ENCODE measurements around the gene TUG1.

The TUG1 gene

GRCh38 chr22:30925667-30926066, 43.4 kb upstream of the TUG1 start:
- no peak for DNase-seq (ENCODE audit: low read depth)
- no peak overlapping the region for H3K4me3 ChIP-seq (replicated peaks; ENCODE audit: low read depth, low read length)
- TF ChIP-seq, protein P1, sequence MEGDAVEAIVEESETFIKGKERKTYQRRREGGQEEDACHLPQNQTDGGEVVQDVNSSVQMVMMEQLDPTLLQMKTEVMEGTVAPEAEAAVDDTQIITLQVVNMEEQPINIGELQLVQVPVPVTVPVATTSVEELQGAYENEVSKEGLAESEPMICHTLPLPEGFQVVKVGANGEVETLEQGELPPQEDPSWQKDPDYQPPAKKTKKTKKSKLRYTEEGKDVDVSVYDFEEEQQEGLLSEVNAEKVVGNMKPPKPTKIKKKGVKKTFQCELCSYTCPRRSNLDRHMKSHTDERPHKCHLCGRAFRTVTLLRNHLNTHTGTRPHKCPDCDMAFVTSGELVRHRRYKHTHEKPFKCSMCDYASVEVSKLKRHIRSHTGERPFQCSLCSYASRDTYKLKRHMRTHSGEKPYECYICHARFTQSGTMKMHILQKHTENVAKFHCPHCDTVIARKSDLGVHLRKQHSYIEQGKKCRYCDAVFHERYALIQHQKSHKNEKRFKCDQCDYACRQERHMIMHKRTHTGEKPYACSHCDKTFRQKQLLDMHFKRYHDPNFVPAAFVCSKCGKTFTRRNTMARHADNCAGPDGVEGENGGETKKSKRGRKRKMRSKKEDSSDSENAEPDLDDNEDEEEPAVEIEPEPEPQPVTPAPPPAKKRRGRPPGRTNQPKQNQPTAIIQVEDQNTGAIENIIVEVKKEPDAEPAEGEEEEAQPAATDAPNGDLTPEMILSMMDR (IDR thresholded peaks at IDR 0.05; ENCODE audit: low read length, missing control alignments) = no peak

DNA sequence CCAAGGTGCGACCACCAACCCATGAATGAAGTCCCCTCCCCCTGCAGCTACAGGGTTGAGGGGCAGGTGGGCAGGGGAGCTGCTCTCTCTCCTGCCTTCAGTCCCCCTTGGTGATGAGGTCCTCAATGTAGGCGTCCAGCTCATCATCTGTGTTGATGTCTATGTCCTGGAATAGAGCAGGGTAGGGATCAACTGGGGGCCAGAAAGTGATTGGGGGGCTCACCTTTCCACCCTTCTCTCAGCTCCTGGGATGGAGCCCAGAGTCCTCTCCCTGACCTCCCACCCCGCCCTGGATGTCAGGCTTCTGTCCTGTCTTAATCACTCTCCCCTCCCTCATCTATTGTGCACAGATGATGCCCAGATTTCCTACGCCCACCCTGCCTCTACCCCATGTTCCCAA, 42.4 kb upstream of the TUG1 start:
- TF ChIP-seq, protein P1 (IDR thresholded peaks at IDR 0.05; ENCODE audit: low read length, missing control alignments) = no peak
- no peak for DNase-seq (ENCODE audit: low read depth)
- H3K4me3 ChIP-seq (replicated peaks; ENCODE audit: low read depth, low read length) = no peak overlapping the region

GRCh38 chr22:30927806-30928205, 41.3 kb upstream of the TUG1 start:
- DNase-seq (ENCODE audit: low read depth) = no peak
- no peak overlapping the region for H3K4me3 ChIP-seq (replicated peaks; ENCODE audit: low read depth, low read length)
- TF ChIP-seq, protein P1 (IDR thresholded peaks at IDR 0.05; ENCODE audit: low read length, missing control alignments) = no peak

DNA sequence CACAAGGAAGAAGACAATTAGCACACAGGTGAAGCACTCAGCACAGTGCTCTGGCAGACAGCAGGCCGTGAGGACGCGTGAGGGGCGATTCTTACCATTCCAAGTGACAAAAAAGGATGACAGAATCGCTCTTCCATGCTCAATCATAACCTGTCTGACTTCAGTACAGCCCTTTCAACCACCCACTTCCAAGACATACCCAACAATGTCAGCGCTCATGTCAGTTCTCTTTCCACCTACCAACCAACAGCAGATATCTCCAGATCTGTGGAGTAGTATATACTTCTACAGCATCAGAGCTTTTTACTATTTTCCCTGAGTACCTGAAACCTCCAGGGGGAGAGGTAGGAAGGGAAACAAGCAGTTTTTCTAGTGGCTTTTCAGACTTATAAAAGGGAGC, 40.7 kb upstream of the TUG1 start:
- DNase-seq (ENCODE audit: low read depth) = no peak
- TF ChIP-seq, protein P1 (IDR thresholded peaks at IDR 0.05; ENCODE audit: low read length, missing control alignments) = no peak

GRCh38 chr22:30930228-30930627, 38.8 kb upstream of the TUG1 start:
- no peak for DNase-seq (ENCODE audit: low read depth)
- TF ChIP-seq, protein P1 (IDR thresholded peaks at IDR 0.05; ENCODE audit: low read length, missing control alignments) = no peak
- H3K4me3 ChIP-seq (replicated peaks; ENCODE audit: low read depth, low read length) = no peak overlapping the region

More for the DNA sequence above, 40.7 kb upstream of the TUG1 start:
- no peak overlapping the region for H3K4me3 ChIP-seq (replicated peaks; ENCODE audit: low read depth, low read length)

DNA sequence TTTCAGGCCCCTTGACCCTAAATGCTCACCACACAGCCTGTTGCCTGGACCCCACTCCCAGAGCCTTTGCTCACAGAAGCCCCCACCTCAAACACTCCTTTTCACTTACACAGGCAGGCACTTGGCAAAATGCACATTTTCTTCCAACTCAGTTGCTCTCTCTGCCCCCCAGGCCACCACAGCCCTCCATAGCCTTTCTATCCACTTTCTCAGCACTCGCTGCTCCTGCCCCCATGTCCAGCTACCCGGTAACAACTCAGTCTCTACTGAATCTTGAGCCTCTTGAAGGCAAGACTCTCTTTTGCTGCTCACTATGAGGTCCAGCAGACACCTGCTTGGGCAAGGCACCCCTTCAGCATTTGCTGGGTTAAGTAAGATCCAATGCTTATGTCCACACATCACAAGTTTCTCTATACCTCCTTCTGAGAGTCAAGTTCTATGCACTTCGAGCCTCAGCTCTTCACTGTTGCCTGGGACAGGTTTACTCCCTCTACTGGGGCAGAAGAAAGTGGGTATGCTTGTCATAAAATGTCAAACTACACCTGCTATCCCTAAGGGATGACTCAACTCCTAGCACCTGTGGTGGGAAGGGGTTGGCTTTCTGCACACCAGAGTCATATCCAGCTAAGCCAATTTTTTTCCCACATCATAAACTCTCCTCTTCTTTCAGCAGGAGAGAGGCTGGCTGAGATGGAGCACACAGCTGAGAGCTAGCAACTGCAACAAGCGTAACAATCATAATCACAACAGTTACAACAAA, 37.3 kb upstream of the TUG1 start:
- TF ChIP-seq, protein P1 (IDR thresholded peaks at IDR 0.05; ENCODE audit: low read length, missing control alignments) = no peak

DNA sequence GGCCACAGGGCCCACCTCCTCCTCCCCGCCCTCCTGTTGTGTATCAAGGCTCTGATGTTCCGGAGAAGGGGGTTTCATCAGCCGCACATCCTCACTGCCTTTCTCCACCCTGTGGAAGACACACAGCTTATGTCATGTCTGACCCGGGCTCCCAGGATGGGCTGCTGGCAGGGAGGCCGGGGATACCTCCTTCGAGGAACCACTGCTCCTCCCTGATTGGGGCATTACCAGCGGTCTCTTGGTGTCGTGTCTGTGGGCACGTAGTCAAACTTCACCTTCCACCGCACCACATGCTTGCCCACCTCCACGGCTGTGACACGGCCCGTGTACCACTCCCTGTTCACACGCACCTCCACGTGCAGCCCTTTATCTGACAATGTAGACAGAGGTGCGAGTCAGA, 36.4 kb upstream of the TUG1 start:
- DNase-seq (ENCODE audit: low read depth) = no peak
- no peak overlapping the region for H3K4me3 ChIP-seq (replicated peaks; ENCODE audit: low read depth, low read length)
- TF ChIP-seq, protein P1 (IDR thresholded peaks at IDR 0.05; ENCODE audit: low read length, missing control alignments) = no peak

More for the DNA sequence above, 37.3 kb upstream of the TUG1 start:
- H3K4me3 ChIP-seq (replicated peaks; ENCODE audit: low read depth, low read length) = no peak overlapping the region
- DNase-seq (ENCODE audit: low read depth) = no peak

Data from fibroblast of pulmonary artery (primary cell).